HG02588 (cell line): ENCODE measurements around the gene PCBD1.

Experiments
- ATAC-seq: cut with Tn5 transposase; IDR thresholded peaks from one replicate; pipeline ENCODE4 v1.9.1; 2021; ENCODE audit warnings: mild to moderate bottlenecking, moderate library complexity; ENCODE audit not compliant: unreplicated experiment

PCBD1 gene

GRCh38 chr10:70838270-70838805 is 50.0 kb downstream of the PCBD1 start:
- no peak for ATAC-seq

GRCh38 chr10:70837660-70838059 is 50.7 kb downstream of the PCBD1 start:
- ATAC-seq: no peak

- no peak for ATAC-seq
Measured at GRCh38 chr10:70836319-70836718, 52.0 kb downstream of the PCBD1 start.

- ATAC-seq: no peak
Measured at GRCh38 chr10:70834441-70835151, 53.8 kb downstream of the PCBD1 start.

GRCh38 chr10:70834021-70834420 is 54.3 kb downstream of the PCBD1 start:
- no peak for ATAC-seq

- ATAC-seq: no peak
Measured at GRCh38 chr10:70833601-70834000, 54.8 kb downstream of the PCBD1 start.
